Bronchial epithelial cell (primary cell): Measurements from ENCODE around the gene ARID3C. TPM values are rescaled to one million over a fixed set of nuclear protein-coding genes. Genes with fewer than 3 reads are reported as not detected.

ENCODE experiments used
- DNase-seq: peaks from one replicate; pipeline ENCODE4 v3.0.0-alpha.2; 2010; ENCODE audit warnings: low read depth
- FAIRE-seq: peaks from 2 replicates; lab custom pipeline; 2011; peaks lifted over from hg19 to GRCh38; lab: Jason Lieb, UNC
- H3K27me3 ChIP-seq: 2 replicates; pipeline ENCODE4 v1.5.1; 2011; ENCODE audit warnings: low read length; ENCODE audit not compliant: control insufficient read depth, insufficient read depth
- H3K36me3 ChIP-seq: 2 replicates; pipeline ENCODE4 v1.5.1; 2011; ENCODE audit warnings: low read length; ENCODE audit not compliant: control insufficient read depth, insufficient read depth
- H3K4me3 ChIP-seq: 2 replicates; pipeline ENCODE4 v1.5.1; 2011; ENCODE audit warnings: mild to moderate bottlenecking, low read depth, low read length, control low read depth
- CTCF ChIP-seq: IDR thresholded peaks from 2 replicates; pipeline ENCODE4 v1.5.1; 2011; ENCODE audit warnings: mild to moderate bottlenecking, moderate library complexity, low read length, control low read depth, inconsistent platforms; ENCODE audit not compliant: insufficient read depth, severe bottlenecking
- total RNA-seq: library from RNA; depleted of rRNA; stranded (reverse); fragments of >200 nt; gene quantifications from 2 replicates; pipeline ENCODE4 v1.2.1, GENCODE V29; 2014

Gene ARID3C
- total RNA-seq, 1 donor from 2014 or later = 0.26 TPM

DNA sequence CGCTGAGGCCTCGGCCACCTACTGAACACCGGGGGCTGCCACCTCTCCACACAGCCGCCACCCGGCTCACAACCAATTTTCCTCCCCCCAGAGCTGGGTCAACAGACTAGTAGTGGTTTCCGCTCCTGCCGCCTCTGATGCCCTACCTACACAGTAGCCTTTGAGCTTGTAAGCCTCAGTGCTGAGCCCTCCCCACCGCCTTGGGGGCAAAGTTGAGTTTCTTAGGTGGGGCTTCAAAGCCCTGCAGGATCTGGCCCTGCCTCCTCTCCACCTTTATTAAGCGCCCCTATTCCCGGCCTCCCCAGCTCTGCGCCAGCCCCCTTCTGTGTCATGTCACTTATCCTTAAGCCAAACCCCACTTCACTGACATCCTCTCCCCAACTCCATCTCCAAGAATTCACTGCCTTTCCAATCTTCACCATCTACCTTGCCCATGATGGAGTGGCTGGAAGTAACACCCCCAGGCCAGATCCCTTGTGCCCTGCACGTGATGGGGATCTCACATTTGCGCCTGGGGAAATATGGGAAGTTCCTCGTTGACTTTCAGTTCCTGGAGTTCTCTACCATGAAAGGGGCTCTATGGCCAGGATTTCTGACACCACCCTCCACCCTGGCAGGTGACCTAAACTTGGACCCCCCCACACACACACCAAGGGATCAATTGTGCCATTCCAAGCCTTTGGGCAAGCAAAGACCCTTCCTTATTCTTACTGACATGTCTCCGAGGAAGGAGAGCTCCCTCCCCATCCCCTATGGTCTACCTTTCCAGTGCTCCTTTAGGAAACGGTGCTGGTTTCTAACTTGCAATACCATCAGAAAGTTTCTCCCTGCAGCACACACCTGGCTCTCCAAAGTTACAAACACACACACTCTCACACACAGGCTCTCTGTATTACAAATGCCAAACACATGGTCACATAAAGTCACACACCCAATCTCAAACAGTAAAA, 36.7 kb downstream of the ARID3C start:
- DNase-seq = no peak
- Histone ChIP-seq H3K36me3 (no peaks in the 10 kb centered on the region), H3K27me3 (peaks cover 25% of the 10 kb centered on the region), H3K4me3 (no peak overlapping the region)
- TF ChIP-seq CTCF = no peak
- no peak for FAIRE-seq

DNA sequence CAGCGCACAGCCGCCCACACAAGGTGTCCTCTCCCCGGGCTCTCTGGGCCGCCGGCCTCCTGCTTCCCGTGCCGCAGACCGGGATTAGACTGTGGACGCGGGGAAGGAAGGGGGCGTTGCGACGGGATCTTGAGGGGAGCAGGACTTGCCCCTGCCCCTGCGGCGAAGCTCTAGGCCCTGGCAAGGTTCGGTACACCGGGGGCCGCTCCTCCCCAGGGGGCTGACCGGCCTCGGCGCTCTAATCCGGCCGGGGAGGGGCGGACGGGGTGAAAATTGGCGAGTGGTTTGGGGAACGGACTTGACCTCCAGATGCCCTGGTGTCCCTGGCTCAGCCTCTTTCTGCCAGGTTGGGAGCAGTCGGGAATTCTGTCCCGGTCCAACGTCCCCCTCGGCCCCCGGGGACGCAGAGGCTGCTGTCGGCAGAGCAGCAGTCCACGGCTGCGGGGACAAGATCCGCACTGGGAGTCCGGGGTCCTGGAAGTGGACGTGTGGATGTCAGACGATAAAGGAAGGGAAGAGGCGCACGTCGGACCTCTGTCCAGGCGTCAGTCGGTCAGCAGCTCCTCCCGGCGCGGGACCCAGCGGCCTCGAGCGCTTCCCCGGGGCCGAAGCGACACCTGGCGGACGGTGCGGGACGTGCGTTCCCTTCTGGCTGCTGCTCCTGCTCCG, 37.5 kb downstream of the ARID3C start:
- Histone ChIP-seq H3K36me3 (no peaks in the 10 kb centered on the region), H3K27me3 (peaks cover 32% of the 10 kb centered on the region), H3K4me3 (peak overlapping the region; percentile 6)
- no peak for FAIRE-seq
- peak; percentile 42 for DNase-seq
- peak; percentile 98 for TF ChIP-seq CTCF

- DNase-seq (no peak), FAIRE-seq (no peak)
- no peaks in the 10 kb centered on the region for H3K36me3 ChIP-seq
- no peak for TF ChIP-seq CTCF
- H3K27me3 ChIP-seq = peaks cover 40% of the 10 kb centered on the region
- peak overlapping the region; percentile 6 for H3K4me3 ChIP-seq
Measured at GRCh38 chr9:34590381-34591247, 38.3 kb downstream of the ARID3C start.

- Histone ChIP-seq H3K27me3 (peaks cover 46% of the 10 kb centered on the region), H3K4me3 (peak within 1 kb of the TSS; percentile 24)
- DNase-seq = no peak
Measured at GRCh38 chr9:34589636-34590380, 39.1 kb downstream of the ARID3C start, which contains the start of gene CNTFR. CNTFR (minus strand) TSS chr9:34589724; CDS start chr9:34568981, 20,743 bp downstream.

More at GRCh38 chr9:34589636-34590380, 39.1 kb downstream of the ARID3C start, which contains the start of gene CNTFR:
- TF ChIP-seq CTCF = no peak
- no peaks in the 10 kb centered on the region for H3K36me3 ChIP-seq
- no peak for FAIRE-seq
